DMS53 (cell line): ENCODE results near the gene CMSS1.

Experiments
- DNase-seq: peaks from one replicate; lab custom pipeline; 2025; lab: John Stamatoyannopoulos, UW

CMSS1 gene

DNA sequence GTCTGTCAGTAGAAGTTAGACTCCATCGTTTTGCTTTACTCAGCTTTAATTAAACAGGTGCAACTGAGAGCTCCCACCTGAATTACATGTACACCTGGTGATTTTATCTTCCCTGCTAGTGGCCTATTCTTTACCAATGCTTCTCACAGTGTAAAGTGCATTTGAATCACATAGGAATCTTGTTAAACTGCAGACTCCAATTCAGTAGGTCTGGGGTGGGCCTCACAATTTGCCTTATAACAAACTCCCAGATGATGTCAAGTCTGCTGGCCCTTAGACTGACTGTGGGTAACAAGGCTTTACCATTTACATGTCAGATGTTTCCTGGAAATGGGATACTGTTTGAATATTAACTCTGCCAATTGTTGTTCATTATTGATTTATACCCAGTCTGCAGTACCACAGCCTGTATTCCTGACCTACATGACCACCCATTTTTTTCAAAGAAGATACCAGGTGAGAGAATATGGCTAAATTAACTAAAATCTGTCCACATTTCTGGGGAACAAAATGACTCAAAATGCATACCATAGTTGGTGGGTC, 37.2 kb downstream of the CMSS1 start:
- peak; percentile 7 for DNase-seq

DNA sequence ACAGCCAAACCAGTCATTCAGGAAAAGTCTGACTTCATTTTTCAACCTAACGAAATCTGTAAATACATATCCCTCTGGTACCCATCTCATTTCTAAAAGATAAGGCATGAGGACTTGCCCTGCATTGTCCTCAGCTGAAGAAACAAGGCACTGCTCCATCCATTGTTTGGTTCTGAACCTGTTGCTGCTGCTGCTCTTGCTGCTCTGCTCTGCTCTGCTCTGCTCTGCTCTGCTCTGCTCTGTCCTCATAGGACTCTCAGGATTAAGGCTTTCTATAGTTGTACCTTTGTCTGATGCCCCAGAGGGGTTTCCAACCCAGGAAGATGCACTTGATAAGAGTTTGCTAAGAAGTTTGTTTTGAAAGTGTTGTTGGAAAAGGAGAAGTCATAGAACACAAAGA, 38.2 kb downstream of the CMSS1 start:
- no peak for DNase-seq

DNA sequence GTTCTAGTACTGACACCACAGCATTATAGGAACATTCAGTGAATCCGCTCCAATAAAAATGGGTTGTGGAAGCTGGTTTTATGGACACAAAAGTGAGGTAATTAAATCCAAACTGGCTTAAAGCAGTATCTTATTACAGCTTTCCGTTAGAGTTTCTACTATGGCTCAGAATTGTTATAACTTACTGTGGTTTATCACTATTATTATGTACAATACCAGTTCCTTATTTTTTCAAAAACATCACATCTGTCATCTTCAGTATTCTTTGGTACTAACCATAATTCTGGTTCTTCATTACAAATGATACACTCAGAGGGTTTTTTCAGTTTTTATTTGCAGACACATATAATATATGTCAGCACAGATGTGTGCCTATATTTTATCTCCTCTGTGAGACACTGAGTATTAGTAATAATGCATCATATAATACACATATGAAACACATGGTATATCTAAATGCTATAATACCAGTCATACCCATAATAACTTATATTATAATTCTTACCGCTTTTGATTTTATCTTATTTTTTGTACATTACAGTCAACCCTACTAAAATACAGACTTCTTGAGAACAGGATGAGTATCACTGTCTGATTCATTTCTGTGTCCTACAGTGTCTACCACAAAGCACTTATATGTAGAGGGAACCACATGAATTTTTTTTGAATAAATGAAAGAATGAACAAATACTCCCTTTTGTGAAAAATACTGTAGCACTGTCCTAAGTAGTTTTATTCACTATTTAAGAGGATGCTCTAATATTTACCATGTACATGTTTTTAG, 39.0 kb downstream of the CMSS1 start:
- no peak for DNase-seq

DNA sequence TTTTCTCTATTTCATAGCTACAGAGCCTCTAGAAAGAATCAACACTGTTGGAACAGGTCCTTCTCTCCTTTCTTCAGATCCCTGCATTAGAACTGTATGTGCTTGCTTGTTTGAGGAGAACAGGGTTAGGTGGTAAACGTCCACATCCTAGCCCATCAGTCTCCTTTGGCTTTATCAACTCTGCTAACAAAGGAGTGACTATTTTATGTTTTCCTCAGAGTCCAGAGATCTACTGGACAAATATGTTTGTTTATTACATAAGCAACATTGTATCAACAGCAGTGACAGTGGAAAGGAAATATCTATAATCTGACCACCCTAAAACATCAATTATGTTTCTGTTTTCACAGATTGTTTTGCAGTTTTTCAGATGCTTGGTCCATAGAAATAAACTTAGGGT, 39.6 kb downstream of the CMSS1 start:
- no peak for DNase-seq

DNA sequence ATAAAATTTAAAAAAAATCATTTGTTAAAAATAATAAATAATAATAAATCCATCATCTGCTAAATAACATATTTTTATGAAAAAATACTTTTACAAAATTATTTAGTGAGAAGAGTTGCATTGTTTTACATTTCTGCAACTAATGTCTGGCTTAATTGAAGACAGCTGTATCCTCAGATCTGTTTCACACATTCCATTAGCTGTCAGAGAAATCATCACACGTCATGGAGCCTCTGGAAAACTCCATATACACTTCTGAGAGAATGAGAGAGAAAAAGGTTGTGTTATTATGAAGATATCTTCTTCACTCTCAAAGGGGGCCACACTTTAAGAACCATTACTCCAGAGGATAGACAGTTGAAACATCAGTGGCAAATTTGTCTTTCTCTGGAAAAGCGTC, 40.8 kb downstream of the CMSS1 start:
- no peak for DNase-seq

DNA sequence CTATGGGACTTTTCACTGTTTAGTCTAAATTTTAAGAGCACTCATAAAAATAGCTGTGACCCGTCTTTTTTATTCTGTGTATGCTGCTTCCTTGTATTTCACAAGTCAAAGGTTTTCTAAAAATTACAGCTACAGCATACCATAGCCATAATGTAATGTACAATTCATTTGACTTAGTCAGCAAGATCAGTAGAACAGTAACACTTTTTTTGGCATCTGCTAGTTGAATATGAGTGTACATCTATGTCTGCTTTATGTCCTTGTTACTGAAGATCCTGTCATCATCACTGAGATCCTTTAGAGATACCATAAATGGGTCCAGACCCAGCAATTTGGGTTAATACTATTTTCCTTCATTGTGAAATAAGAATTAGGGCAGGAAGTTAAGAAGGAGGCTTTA, 42.2 kb downstream of the CMSS1 start:
- no peak for DNase-seq

DNA sequence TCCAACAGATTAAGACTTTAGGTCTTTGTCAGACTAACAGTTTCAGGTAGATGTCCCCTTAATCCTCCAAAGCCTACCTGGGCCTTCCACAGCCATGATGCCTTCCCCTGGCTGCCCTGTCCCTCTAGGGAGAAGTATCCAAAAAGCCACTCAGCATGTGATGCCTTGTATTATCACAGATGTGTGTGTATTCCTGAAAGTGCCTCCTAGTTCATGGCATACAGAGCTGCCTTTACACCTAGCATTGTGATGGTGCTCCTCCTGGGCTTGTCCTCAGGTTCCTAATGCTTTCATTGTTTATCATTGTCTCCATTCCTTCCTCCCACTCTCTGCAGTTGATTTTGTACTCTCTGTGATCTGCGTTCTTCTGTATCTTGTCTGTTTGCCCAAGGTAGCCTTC, 43.6 kb downstream of the CMSS1 start:
- no peak for DNase-seq

DNA sequence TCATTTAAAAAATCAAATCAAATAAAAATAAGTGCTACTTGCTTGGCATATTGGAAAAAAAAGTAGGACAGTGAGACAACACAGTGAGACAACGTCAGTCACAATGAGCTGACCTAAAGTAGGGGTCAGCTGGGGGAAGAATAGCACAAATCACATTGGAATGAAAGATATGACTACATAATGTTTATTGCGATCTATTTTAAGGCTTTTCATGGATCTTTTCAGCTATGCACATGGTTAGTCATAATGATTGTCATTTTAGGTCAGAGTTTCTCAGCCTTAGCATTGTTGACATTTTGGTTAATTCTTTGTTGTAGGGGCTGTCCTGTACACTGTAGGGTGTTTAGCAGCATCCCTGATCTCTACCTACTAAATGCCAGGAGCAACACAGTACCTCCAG, 44.5 kb downstream of the CMSS1 start:
- DNase-seq: no peak

DNA sequence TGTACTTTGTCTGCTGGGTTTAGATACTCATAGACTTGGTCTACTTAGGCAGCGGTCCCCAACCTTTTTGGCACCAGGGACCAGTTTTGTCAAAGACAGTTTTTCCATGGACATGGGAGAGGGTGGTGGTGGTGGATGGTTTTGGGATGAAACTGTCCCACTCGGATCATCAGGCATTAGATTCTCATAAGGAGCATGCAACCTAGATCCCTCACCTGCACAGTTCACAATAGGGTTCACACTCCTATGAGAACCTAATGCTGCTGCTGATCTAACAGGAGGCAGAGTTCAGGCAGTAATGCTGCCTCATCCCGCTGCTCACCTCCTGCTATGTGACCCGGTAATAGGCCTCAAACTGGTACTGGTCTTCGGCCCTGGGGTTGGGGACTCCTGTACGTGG, 45.3 kb downstream of the CMSS1 start:
- DNase-seq: no peak

DNA sequence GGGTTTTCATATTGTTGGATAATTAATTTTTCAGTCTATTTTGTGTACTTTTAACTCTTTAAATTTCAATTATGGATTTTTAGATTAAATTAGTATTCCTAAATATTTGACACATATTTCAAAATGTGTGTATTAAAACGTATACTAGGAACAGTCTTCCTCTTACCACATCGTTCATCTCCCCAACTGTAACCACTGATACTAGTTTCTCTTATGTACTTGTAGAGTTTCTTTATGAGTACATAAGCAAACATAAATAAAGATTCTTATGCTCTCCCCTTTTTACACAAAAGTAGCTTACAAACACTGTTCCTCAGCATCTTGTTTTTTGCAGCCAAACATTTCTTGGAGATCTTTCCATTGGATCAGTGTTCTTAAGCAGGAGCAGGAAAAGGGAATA, 45.9 kb downstream of the CMSS1 start:
- no peak for DNase-seq

DNA sequence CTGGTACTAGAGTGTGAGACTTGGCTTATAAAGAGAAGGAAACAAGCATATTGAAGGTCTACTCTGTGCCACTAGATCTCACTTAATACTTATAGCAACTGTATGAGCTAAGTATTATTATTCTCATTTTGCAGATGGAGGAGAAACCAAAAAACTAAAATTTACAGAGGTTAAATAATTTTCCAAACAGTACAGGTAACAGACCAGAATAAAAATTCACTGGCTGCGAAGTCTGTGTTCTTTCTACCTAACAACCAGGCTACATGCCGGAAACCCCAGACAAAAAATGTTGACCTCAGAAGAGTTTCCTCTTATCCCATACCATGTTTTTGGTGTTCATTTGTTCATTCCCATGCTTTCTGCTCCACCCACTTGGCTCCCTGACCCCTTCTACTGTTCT, 46.6 kb downstream of the CMSS1 start:
- no peak for DNase-seq

DNA sequence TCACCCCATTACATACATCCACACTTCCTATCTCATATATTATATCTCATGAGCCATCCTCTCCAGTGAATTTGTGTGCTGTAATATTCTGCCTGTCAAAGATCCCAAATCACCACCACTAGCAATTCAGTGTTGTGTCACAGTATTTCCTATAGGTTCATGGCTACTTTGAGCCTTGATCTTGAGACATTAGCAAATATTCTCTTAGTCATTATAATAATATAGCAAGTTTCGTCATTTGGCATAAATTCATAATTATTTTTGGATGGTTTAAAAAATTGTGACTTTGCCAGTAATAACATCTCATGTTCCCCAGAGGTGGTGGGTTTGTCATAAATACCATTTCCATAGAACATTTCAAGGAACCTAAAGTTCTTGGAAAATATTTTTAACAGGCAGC, 47.7 kb downstream of the CMSS1 start:
- no peak for DNase-seq

DNA sequence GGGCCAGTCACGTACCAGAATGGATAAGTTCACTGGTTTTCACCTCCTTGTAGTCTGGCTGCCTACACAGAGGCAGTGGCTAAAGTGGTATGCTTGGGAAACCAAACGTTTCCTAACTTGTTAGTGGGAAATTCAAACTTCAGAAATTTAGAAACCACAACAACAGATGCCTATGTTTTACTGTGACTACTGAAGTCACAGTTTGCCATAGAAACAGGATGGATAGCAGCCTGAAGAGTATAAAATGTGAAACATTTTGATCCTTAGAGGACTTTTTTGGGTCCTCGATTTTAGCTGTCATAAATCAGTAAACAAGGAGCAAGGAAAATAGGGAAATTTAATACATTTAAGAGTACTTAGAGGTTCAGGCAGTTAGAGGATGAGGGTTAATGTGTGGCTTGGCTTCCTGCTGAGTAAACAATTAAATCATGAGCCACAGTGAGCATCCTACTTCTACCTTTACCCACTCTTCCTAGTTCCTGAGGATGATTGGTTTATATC, 48.6 kb downstream of the CMSS1 start:
- peak; percentile 13 for DNase-seq

DNA sequence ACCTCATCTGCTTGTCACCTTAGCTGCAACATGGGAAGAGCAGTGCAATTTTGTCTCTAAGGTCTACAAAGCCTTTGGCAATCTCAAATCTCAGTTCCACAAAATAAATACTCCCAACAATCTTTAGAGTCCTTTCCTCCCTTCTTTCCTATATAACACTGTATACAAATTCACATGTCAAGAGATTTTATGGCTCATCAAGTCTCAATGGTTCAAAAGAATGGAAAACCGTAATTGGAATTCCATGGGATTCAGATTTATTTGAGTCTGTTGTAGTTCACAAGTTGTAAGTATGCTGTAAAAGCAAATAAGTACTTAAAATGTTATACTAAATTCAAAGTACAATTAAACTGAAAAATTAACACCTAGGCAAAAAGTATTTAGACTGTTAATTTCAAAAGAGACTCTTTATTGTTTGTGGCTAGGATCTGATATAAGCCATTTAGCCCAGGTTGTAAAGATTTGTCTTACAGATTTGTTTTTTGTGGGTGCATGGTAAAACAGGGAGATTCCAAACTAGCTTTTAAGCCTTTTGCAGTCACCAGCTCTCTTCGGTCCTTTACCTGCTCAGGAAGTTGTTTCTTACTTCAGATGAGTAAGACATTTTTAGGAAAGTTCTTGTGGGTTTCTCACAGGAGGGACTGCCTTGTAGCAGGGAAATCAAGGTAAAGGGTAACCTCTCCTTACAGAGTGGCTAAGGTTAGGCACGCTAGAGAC, 50.1 kb downstream of the CMSS1 start:
- no peak for DNase-seq

DNA sequence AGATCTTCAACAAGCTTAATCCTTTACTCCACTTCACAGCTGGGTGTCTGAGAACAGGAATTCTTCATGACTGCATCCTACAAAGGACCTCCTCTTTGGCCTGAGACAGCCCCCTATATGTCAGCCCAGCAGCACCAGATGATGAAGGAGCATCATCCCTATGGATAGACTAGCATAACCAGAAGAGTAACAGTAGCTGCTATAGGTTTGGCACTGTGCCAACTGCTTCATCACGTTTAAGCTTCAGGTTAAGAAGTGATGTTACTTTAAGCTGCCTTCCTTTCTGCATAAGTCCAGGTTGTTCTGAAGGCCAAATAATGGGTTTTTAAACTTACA, 50.6 kb downstream of the CMSS1 start:
- peak; percentile 16 for DNase-seq

DNA sequence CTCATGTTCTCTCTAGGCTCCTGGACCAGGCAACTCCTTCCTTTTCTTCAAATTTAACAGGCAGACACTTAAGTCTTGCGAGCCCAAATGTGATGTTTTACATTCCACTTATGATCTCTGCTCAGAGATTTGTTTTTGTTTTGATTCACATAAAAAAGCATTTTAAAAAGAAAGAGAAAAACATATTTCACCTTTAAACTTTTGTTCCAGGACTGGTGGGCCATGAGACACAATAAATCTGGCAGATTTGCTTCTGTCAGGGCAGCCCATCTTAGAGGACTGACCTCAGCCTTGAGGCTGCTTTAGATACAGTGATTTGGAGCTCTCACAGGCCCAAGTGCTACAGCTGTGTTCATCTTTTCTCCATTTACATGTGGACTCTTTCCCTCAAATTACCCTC, 52.0 kb downstream of the CMSS1 start:
- DNase-seq: no peak

DNA sequence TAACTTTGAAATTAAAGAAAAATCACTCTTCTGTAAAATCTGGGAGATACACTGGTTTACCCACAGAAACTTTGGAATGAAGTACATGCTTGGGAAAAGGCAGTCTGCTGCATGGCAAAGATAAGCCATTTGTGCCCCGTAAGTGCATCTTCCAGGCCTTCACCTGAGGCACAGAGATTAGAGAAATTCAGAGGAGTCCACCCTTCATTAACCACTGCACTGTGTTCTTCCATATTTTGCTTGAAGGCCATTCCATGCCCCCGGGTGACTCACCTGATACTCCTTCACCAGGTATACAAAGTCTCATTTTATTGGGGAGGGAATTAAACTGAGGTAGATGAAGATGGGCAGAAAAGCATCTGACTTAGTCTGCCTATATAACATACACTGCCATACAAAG, 53.0 kb downstream of the CMSS1 start:
- no peak for DNase-seq

DNA sequence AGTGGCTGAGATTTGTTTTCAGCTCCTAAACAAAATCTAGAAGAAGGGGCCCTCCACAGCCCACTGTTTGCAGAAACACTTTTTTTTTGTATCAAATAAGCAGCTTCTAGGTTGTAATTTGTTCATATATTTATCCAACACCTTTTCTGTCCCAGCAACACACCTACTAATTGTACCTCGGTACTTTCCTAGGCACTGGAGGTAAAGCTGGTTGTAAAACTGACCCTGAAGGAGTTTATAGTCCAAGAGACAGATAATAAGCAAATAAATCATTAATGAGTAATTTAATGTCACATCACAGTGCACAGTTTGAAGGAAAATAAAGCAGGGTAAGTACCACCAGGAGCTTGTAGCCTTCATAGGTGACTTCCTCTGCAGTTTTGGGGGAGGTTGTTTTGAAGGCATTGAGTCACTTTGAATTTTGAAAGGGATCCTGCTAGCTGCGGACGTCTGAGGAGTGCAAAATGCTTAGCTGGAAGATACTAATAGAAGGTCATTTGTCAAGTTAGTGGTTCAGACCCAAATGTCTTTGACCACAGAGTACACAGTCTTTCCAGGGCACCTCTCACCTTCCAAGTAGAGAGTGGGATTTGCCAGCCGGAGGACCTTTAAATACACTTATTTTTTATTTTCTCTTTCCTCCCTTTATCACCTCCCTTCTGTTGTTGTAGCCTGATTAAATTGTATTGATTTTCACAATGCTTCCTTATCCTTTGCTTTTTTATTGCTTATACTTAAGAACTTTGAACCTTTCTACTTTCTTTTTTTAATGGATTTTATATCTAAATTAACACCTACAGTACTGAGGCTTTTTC, 53.8 kb downstream of the CMSS1 start:
- DNase-seq: no peak

DNA sequence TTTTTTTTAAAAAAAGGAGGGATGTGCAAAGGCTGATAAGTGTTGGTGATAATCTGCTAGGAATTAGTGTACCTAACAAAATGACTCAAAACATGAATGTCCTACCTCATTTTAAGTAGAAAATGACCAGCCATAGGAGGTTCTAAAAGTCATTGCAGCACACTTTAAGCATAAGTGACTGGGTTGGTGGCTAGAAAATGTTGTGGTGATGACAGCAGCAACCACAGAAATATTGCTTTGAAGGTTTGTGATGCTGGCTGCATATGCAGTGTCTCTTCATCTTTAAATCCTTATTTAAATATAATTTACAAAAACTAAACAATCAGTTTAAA, 55.2 kb downstream of the CMSS1 start:
- no peak for DNase-seq

DNA sequence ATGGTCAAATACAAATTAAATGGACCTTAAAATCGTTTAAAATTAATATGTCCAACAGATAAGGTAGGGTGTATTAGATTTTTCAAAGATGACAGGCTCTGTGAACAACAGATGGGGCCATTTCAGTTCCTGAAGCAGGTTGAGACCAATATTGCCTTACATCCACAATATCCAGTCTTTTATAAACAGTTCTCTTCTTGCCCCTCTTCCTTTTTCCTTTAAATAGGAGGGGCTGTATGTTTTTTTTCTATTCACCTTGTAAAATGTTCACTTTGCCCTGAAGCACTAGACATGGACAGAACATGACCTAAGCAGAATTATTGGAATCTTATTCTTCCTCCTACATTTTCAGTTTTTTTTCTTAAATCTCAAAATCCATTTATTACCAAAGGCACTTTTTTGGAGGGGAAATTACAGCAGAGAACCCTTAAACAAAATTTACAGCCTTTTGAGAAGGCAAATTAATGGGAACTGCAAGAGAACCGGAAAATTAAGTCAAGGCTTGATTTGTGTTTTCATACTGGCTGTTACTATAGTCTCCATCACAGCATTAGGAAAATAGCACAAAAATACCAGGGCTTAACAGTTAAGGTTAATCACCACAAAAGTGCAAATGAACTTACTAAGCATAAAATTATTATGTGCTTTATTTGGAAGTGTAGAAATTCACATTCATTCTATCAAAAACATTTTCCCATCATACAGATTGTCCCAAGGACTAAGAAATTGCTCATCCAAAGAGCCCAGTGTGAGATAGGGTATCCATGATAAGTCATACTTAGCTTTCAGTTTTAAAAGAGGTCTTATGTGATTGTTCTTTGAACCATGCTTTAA, 55.8 kb downstream of the CMSS1 start:
- no peak for DNase-seq

DNA sequence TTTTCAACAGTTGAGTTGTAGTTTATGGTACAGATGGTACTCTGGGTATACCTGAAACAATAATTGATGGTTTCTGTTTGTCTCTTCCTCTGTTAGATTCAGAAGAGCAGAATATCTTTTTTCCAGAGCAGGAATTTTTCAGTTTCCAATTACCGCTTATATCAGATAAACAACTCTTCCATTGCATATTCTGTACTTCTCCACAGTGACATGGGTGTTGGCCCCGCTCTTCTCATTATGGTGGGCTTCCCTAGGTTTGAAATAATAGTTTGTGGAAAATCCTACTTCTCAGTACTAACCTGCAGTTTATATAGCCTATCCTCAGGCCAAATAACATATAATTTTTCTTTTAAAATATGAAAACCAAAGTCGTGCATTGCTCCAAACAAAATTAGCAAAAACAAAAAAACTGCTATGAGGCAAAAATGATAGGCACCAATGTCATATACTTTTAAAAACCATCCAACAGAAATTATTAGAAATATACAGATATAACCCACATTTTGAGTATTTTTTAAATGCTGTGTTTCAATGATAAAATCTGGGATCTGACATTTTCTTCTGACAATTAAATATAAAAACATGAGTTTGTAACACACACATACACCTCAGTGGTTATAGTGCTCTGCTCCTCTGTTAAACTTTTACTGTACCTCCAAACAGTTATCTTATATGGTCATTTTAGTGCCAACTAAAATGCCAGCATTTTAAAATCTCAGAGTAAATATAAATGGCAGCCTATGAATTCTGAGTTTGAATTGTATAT, 56.8 kb downstream of the CMSS1 start:
- DNase-seq: no peak
